KMS-11 (cell line): ENCODE measurements around the gene CEBPE.

ENCODE experiments used
- H2AFZ ChIP-seq: fragments of 200-600 bp; sonication (generic); 2 replicates; pipeline ENCODE4 v1.6.1; 2016; ENCODE audit warnings: antibody characterized with exemption, mixed run types, low read depth
- H3K27ac ChIP-seq: fragments of 200-600 bp; sonication (generic); 2 replicates; pipeline ENCODE4 v1.6.1; 2016; ENCODE audit warnings: mild to moderate bottlenecking, mixed run types
- H3K27me3 ChIP-seq: fragments of 200-600 bp; sonication (generic); 2 replicates; pipeline ENCODE4 v1.6.1; 2017; ENCODE audit warnings: mild to moderate bottlenecking, low read depth, mixed run types, moderate library complexity; ENCODE audit not compliant: insufficient read depth
- H3K36me3 ChIP-seq: fragments of 200-600 bp; sonication (generic); 2 replicates; pipeline ENCODE4 v1.6.1; 2017; ENCODE audit warnings: mild to moderate bottlenecking, mixed run types; ENCODE audit not compliant: insufficient read depth
- H3K4me1 ChIP-seq: fragments of 200-600 bp; sonication (generic); 2 replicates; pipeline ENCODE4 v1.6.1; 2016; ENCODE audit warnings: mild to moderate bottlenecking, low read depth, mixed run types; ENCODE audit not compliant: poor library complexity, severe bottlenecking
- H3K4me2 ChIP-seq: fragments of 200-600 bp; sonication (generic); 2 replicates; pipeline ENCODE4 v1.7.0; 2016; ENCODE audit warnings: mild to moderate bottlenecking, mixed run types
- H3K4me3 ChIP-seq: fragments of 200-600 bp; sonication (generic); IDR thresholded peaks from 2 replicates; pipeline ENCODE4 v1.6.1; 2017; ENCODE audit warnings: low read depth, low read length, mixed read lengths; ENCODE audit not compliant: insufficient read depth
- H3K79me2 ChIP-seq: fragments of 200-600 bp; sonication (generic); 2 replicates; pipeline ENCODE4 v1.6.1; 2016; ENCODE audit warnings: low read depth, mixed run types; ENCODE audit not compliant: insufficient read depth
- H3K9ac ChIP-seq: fragments of 200-600 bp; sonication (generic); 2 replicates; pipeline ENCODE4 v1.6.1; 2016; ENCODE audit warnings: mild to moderate bottlenecking, mixed run types
- H4K20me1 ChIP-seq: fragments of 200-600 bp; sonication (generic); 2 replicates; pipeline ENCODE4 v1.6.1; 2016; ENCODE audit warnings: mild to moderate bottlenecking, mixed run types; ENCODE audit not compliant: insufficient read depth
- TF ChIP-seq, protein P1 (sequence below): fragments of 200-600 bp; sonication (generic); conservative IDR thresholded peaks from 2 replicates; pipeline ENCODE4 v1.6.1; 2017; ENCODE audit warnings: low read depth, mild to moderate bottlenecking, antibody characterized with exemption, low read length, moderate library complexity, mixed read lengths

Gene CEBPE

DNA sequence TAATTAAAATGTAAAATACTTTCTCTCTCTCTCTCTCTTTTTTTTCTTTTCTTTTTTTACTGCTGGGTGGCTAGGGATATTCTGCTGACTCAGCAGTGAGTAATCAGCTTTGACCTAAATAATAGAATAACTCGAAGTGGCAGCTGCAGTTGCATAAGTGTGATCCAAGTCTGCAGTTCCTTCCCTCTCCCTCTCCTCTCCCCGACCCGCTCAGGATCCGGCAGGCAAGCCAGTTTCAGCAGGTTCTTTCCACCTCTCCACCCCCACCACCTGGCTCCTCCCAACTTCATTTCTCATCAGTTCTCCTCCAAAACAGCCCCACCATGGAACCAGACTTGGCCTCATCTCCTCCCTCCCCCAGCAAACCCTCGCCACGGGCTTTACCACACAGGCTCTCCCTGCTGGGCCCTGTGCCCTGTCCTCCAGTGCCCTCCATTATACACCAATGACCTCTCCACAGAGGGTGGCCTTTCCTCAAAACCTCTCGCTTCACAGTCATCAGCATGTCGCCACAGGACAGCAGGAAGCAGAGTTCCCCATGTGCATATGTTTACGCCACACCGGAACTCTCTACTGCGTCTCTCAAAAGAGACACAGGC is 42.0 kb upstream of the CEBPE start:
- peaks cover 18% of the 10 kb centered on the region for H3K4me1 ChIP-seq
- no peaks in the 10 kb centered on the region for H3K79me2 ChIP-seq
- TF ChIP-seq, protein P1, sequence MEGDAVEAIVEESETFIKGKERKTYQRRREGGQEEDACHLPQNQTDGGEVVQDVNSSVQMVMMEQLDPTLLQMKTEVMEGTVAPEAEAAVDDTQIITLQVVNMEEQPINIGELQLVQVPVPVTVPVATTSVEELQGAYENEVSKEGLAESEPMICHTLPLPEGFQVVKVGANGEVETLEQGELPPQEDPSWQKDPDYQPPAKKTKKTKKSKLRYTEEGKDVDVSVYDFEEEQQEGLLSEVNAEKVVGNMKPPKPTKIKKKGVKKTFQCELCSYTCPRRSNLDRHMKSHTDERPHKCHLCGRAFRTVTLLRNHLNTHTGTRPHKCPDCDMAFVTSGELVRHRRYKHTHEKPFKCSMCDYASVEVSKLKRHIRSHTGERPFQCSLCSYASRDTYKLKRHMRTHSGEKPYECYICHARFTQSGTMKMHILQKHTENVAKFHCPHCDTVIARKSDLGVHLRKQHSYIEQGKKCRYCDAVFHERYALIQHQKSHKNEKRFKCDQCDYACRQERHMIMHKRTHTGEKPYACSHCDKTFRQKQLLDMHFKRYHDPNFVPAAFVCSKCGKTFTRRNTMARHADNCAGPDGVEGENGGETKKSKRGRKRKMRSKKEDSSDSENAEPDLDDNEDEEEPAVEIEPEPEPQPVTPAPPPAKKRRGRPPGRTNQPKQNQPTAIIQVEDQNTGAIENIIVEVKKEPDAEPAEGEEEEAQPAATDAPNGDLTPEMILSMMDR: no peak
- no peaks in the 10 kb centered on the region for H3K36me3 ChIP-seq
- no peak overlapping the region for H3K9ac ChIP-seq
- H3K4me2 ChIP-seq: no peak overlapping the region
- no peak overlapping the region for H2AFZ ChIP-seq
- H3K27me3 ChIP-seq: no peaks in the 10 kb centered on the region
- H3K27ac ChIP-seq: no peak overlapping the region
- no peak overlapping the region for H3K4me3 ChIP-seq
- no peaks in the 10 kb centered on the region for H4K20me1 ChIP-seq

DNA sequence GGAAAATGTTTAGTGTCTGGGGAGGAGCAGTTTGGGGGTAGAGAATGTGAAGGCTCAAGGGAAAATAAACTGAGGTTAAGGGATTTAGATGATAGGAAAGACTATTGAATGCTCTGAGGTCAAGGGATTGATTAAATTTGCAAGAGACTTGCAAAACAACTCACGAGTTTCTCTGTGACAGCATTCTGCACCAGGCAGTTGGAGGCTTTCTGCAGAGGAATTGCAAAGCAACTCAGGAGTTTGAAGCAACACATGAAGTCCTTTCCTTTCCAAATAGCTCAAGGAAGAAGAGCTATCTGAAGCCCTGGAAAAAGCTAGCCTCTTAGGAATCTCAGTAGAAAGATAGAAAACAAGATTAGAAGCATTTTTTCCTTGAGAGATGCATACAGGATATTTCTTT is 40.5 kb upstream of the CEBPE start:
- TF ChIP-seq, protein P1: no peak
- H3K36me3 ChIP-seq: no peaks in the 10 kb centered on the region
- H3K79me2 ChIP-seq: no peaks in the 10 kb centered on the region
- no peak overlapping the region for H3K4me3 ChIP-seq
- no peak overlapping the region for H3K4me2 ChIP-seq
- no peak overlapping the region for H3K9ac ChIP-seq
- H2AFZ ChIP-seq: no peak overlapping the region
- H3K27ac ChIP-seq: no peak overlapping the region
- H4K20me1 ChIP-seq: no peaks in the 10 kb centered on the region
- H3K4me1 ChIP-seq: peaks cover 18% of the 10 kb centered on the region
- no peaks in the 10 kb centered on the region for H3K27me3 ChIP-seq

- Histone ChIP-seq H3K9ac (no peak overlapping the region), H3K27ac (no peak overlapping the region), H3K4me1 (peaks cover 18% of the 10 kb centered on the region), H3K4me3 (no peak overlapping the region), H3K4me2 (no peak overlapping the region), H2AFZ (no peak overlapping the region), H3K79me2 (no peaks in the 10 kb centered on the region), H3K36me3 (no peaks in the 10 kb centered on the region), H4K20me1 (no peaks in the 10 kb centered on the region), H3K27me3 (no peaks in the 10 kb centered on the region)
- TF ChIP-seq, protein P1: no peak
Observed at GRCh38 chr14:23158779-23159178, 39.7 kb upstream of the CEBPE start.

DNA sequence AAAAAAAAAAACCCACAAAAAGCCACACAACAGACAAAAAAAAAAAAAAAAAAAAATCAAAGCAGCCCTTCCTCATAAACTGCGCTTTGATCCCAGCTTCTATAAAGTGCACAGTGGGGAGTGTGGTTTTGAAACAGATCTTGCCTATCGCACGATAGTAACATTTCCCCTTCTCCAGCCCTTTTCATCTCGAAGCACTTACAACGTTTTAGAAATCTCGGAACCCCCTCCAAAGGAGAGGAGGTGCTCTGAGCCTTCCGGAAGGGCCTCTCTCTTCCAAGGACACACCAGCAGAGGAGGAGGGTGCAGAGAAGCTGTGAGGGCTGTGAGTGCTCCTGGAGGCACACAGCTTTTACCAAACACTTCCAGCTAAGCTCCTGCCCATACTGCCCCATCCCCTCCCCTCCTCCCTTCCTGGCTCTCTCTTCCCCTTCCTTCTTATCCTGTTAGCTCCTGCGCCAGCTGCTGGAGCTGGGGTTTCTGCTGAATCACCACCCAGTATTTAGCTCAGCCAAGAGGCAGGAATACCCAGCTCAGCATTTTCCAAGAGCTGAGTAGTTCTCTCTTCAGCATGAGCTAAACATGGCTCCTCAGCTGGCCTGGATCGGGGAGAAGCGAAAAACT is 36.0 kb upstream of the CEBPE start:
- Histone ChIP-seq H3K4me1 (no peaks in the 10 kb centered on the region), H3K4me3 (no peak overlapping the region), H3K36me3 (no peaks in the 10 kb centered on the region), H3K27me3 (no peaks in the 10 kb centered on the region), H2AFZ (no peak overlapping the region), H3K79me2 (no peaks in the 10 kb centered on the region), H3K9ac (no peak overlapping the region), H4K20me1 (no peaks in the 10 kb centered on the region), H3K4me2 (no peak overlapping the region), H3K27ac (no peak overlapping the region)
- TF ChIP-seq, protein P1: no peak
